ENCODE measurements around the gene STYXL1.
"Not testable (repeated sequence)": the region's sequence is repeated elsewhere in the genome, so short reads cannot be mapped to it uniquely, and the experiment has no call there.

The STYXL1 gene, protein sequence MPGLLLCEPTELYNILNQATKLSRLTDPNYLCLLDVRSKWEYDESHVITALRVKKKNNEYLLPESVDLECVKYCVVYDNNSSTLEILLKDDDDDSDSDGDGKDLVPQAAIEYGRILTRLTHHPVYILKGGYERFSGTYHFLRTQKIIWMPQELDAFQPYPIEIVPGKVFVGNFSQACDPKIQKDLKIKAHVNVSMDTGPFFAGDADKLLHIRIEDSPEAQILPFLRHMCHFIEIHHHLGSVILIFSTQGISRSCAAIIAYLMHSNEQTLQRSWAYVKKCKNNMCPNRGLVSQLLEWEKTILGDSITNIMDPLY

DNA sequence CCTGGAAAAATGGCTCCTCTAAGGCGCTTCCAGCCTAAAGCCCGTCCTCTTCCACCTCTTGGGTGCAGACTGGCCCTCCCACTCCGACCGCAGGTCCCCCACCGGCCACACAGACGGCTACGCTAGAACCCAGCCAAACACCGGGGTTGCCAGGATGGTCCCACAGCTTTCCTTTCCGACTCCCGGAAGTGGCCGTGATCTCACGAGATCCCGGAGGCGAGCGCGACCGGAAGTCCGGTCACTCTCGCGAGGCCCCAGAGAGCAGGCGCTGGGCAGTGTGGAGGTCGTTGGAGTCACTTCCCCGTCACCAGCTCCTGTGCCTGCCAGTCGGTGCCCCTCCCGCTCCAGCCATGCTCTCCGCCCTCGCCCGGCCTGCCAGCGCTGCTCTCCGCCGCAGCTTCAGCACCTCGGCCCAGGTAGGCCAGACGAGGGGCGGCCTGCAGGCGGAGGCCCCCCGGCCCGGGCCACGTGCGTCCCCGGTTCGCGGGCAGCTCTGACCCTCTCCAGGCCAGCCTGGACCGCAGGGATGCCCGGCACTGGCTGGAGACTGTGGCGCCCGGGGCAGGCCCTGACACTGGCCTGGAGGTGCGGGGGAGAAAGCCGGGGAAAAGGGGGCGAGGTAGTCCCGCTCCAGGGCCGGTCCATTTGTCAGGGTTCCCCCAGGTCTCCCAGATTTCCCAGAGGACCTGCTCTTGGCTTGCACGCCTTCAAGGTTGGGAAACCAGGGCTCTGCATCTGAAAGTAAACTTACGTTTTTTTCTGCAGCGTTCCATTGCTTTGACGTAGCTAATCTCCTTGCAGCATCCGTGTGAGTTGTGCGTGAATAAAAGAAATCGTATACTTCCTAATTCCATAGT lies at the start of gene STYXL1, which contains the start of gene MDH2:
Gene STYXL1 (minus strand): TSS at position 190 of the 857 bp plus-strand sequence. CDS start 17,477 bp downstream, outside the sequence.
Gene MDH2 (plus strand): TSS at position 296 of the 857 bp plus-strand sequence. CDS start 55 bp downstream, at position 351.
- no peak for FAIRE-seq

- FAIRE-seq: no peak
These were observed 48.1 kb upstream of the STYXL1 start for GRCh38 chr7:76095908-76096307.

GRCh38 chr7:76094326-76094725 lies 46.5 kb upstream of the STYXL1 start:
- FAIRE-seq: not testable (repeated sequence)

DNA sequence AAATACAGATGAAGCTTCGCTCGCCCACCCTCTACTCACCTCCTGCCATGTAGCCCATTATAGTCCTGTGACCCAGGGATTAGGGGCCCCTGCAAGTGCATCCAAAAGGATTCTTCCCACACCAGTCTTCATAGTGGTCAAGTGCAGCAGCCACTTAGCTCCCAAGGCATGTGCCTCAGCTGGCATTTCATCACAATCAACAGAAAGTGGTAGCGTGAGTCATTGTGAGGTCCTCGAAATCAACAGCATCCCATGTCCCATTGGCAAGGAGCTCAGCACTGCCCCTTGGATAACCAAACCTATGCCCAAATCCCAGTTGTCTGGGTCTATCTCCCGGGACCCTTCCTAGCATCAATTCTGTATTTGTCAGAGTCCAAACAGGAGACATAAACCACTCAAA lies 45.7 kb upstream of the STYXL1 start:
- not testable (repeated sequence) for FAIRE-seq

DNA sequence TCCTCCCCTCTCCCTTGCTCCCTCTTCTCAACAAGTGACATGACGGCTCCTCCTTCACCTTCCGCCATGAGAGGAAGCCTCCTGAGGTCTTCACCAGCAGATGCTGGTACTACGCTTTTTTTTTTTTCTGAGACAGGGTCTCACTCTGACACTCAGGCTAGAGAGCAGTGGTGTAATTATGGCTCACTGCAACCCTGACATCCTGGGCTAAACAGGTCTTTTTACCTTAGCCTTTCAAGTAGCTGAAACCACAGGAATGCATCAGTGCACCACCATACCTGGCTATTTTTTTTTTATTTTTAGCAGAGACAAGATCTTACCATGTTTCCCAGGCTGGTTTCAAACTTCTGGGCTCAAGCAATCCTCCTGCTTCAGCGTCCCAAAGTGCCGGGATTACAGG lies 43.7 kb upstream of the STYXL1 start:
- no peak for FAIRE-seq

- no peak for FAIRE-seq
These were observed 42.2 kb upstream of the STYXL1 start for GRCh38 chr7:76089865-76090475.

GRCh38 chr7:76087362-76087791 lies 39.6 kb upstream of the STYXL1 start:
- FAIRE-seq: not testable (repeated sequence)

GRCh38 chr7:76086070-76086469 lies 38.3 kb upstream of the STYXL1 start:
- FAIRE-seq: no peak

GRCh38 chr7:76084115-76084514 lies 36.3 kb upstream of the STYXL1 start:
- not testable (repeated sequence) for FAIRE-seq

- no peak for FAIRE-seq
These were observed 32.4 kb upstream of the STYXL1 start for GRCh38 chr7:76080204-76080603.

- FAIRE-seq: no peak
These were observed 29.6 kb upstream of the STYXL1 start for GRCh38 chr7:76077435-76077834.

DNA sequence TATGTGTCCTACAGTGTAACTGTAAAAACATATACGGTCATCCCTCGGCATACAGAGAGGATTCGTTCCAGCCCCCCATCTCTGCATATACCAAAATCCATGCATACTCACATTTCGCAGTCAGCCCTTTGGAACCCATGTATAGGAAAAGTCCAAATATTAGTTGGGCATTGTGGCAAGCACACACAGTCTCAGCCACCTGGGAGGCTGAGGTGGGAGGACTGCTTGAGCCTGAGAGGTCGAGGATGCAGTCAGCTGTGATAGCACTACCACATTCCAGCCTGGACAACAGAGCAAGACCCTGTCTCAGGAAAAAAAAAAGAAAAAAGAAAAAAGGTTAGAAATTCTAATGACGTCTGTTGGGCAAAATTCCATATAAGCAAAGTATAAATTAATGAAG lies 29.2 kb upstream of the STYXL1 start:
- FAIRE-seq: no peak

DNA sequence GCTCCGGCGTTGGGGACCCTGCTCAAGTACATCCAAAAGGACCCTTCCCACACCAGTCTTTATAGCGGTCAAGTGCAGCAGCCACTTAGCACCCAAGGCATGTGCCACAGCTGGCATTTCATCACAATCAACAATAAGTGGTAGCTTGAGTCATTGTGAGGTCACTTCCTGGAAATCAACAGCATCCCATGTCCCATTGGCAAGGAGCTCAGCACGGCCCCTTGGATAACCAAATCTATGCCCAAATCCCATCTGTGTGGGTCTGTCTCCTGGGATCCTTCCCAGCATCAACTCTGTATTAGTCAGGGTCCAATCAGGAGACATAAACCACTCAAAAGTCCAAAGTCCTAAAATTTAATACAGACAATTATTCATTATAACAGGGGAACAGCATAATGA lies 27.2 kb upstream of the STYXL1 start:
- FAIRE-seq: no peak

DNA sequence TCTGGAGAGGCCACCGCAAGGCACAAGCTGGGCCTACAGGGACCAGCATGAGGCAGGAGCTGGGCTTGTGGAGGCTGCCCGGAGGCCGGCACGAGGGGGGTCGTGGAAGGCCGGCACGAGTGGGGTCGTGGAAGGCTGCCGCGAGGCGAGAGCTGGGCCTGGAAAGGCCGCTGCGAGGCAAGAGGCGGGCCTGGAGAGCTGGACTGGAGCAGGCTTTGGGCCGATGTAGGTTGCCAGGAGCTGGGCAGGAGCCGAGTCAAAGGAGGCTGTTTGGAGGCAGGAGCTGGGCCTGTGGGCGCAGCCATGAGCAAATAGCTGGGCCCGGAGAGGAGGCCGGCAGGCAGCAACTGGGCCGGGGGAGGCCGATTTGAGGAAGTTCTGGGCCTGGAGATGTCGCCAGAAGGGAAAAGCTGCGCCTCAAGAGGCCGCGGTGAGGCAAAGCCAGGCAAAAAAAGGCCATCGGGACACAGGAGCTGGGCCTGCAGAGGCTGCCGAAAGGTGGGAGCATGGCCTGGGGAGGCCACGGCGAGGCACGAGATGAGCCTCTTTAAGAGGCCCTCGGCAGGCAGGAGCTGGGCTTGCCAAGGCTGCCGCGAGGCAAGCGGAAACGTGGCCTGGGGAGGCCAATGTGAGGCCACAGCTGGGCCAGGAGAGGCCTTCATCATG lies 26.6 kb upstream of the STYXL1 start:
- FAIRE-seq: no peak

- FAIRE-seq: no peak
These were observed 25.7 kb upstream of the STYXL1 start for GRCh38 chr7:76073335-76073990.

DNA sequence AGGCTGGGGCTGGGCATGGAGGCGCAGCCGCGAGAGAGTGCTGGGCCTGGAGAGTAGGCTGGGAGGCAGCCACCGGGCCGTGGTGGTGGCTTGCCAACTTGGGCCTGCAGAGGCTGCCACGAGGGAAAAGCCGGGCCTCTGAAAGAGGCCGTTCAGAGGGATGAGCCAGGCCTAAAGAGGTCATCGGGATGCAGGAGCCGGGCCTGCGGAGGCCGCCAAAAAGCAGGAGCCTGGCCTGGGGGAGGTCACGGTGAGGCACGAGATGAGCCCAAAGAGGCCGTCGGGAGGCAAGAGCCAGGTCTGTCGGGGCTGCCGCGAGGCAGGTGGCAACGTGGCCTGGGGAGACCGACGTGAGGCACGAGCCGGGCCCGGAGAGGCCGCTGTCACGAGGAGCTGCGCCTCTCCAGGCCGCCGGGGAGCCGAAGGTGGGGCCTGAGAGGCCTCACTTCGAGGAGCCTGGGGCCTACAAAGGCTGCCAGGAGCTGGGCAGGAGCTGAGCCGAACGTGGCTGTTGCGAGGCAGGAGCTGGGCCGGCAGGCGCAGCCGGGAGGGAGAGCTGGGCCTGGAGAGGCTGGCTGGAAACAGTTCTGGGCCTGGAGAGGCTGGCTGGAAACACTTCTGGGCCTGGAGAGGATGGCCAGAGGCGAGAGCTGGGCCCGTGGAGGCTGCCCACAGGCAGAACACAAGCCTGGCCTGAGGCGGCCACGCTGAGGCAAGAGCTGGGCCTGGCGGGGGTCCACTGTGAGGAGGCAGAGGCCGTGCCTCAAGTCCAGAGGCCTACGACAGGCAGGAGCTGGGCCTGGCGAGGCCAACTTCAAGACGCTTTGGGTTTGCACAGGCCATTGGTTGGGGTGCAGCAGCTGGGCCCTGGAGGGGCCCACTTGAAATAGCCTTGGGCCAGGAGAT lies 24.7 kb upstream of the STYXL1 start:
- no peak for FAIRE-seq

DNA sequence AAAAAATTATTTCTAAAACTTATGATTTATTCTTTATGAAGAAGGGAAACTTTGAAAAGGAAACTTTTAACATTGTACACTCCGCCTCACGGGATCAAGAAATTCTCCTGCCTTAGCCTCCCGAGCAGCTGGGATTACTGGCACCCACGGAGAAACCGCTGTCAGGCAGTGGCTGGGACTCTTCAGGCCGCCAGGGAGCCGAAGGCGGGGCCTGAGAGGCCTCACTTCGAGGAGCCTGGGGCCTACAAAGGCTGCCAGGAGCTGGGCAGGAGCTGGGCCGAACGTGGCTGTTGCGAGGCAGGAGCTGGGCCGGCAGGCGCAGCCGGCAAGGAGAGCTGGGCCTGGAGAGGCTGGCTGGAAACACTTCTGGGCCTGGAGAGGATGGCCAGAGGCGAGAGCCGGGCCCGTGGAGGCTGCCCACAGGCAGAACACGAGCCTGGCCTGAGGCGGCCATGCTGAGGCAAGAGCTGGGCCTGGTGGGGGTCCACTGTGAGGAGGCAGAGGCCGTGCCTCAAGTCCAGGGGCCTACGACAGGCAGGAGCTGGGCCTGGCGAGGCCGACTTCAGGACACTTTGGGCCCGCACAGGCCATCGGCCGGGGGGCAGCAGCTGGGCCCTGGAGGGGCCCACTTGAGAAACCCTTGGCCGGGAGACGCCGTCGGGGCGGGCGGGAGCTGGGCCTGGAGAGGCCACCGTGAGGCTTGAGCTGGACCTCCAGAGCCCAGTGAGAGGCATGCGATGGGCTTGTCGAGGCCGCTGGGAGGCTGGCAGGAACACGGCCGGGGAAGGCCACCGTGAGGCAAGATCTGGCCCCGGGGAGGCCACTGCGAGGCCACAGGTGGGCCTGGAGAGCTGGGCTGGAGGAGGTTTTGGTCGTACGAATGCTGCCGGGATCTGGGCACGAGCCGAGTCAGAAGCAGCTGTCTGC lies 23.8 kb upstream of the STYXL1 start:
- no peak for FAIRE-seq

GRCh38 chr7:76069238-76069638 lies 21.4 kb upstream of the STYXL1 start:
- no peak for FAIRE-seq

DNA sequence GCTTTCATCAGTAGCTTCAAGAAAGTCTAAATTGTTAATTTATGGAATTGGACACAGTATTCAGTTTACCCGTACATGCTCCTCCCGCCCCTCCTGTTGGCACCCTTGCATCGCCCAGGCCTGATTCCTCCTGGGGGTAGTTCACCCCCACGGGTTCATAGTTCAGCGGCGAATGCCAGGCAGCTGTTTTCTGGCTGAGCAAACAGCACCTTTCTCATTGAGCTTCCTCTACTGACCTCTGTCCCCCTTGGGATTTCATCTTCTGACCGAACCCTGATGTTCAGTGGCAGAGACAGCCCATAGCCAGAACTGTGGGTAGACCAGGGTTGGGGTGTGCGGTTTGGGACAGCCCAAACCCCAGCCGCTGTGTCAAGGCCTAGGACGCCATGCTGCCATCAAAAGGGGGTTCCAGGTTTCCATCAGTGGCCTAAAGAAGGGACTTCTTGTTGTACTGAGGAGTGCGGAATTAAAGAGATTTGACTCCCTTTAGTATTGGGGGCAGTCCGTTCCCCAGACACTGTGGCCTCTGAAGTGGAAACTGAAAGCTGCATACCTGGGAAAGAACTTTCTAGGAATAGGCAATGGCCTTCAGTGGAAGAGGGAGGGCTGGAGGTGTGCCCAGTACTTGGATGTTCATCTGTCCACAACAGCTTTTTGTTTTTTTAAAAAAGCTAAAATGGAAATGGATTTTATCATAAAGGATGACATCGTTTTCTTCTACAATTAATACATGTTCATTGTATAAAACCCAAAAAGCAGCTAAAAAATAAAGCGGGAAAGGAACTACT lies 19.1 kb upstream of the STYXL1 start:
- FAIRE-seq: no peak

All from A204.1 (cell line).